Coronary artery (tissue), 2 donors: Measurements from ENCODE around the gene RYR1.
A peak's percentile ranks its signal among the peaks of the same experiment; 100 is the strongest.

ENCODE experiments used
- DNase-seq: peaks from one replicate; pipeline ENCODE4 v3.0.0-alpha.2; 2017; ENCODE audit warnings: low spot score
- H3K27ac ChIP-seq, 2 donors: fragments of 200-600 bp; sonication (generic); one replicate each; pipeline ENCODE4 v1.5.1; 2016 to 2019
- H3K4me3 ChIP-seq: fragments of 200-600 bp; sonication (generic); 2 replicates; pipeline ENCODE4 v1.5.1; 2016; ENCODE audit warnings: mild to moderate bottlenecking, moderate library complexity
- TF ChIP-seq, protein P1 (sequence below): fragments of 200-600 bp; sonication (generic); IDR thresholded peaks from one replicate; pipeline ENCODE4 v1.5.1; 2019; ENCODE audit warnings: antibody characterized with exemption

Gene RYR1

GRCh38 chr19:38528931-38529330, 95.4 kb downstream of the RYR1 start:
- TF ChIP-seq, protein P1, sequence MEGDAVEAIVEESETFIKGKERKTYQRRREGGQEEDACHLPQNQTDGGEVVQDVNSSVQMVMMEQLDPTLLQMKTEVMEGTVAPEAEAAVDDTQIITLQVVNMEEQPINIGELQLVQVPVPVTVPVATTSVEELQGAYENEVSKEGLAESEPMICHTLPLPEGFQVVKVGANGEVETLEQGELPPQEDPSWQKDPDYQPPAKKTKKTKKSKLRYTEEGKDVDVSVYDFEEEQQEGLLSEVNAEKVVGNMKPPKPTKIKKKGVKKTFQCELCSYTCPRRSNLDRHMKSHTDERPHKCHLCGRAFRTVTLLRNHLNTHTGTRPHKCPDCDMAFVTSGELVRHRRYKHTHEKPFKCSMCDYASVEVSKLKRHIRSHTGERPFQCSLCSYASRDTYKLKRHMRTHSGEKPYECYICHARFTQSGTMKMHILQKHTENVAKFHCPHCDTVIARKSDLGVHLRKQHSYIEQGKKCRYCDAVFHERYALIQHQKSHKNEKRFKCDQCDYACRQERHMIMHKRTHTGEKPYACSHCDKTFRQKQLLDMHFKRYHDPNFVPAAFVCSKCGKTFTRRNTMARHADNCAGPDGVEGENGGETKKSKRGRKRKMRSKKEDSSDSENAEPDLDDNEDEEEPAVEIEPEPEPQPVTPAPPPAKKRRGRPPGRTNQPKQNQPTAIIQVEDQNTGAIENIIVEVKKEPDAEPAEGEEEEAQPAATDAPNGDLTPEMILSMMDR: no peak
- Histone ChIP-seq H3K4me3 (no peak overlapping the region), H3K27ac (no peak overlapping the region)
- no peak for DNase-seq

DNA sequence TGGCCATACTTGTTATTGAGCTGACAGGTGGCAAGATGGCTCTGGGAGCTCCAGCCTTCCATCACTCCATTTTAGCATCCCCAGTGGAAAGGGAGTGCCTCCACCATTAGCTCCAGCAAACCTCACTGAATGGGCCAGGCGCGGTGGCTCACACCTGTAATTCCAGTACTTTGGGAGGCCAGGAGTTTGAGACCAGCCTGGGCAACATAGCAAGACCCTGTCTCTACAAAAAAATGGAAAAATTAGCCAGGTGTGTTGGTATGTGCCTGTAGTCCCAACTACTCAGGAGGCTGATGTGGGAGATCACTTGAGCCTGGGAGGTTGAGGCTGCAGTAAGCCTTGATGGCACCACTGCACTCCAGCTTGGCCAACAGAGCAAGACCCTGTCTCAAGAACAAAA, 98.0 kb downstream of the RYR1 start:
- Histone ChIP-seq H3K27ac (no peak overlapping the region), H3K4me3 (no peak overlapping the region)
- no peak for DNase-seq
- TF ChIP-seq, protein P1: no peak

GRCh38 chr19:38532939-38533338, 99.4 kb downstream of the RYR1 start:
- TF ChIP-seq, protein P1: no peak
- DNase-seq: no peak
- H3K27ac ChIP-seq: no peak overlapping the region
- no peak overlapping the region for H3K4me3 ChIP-seq

DNA sequence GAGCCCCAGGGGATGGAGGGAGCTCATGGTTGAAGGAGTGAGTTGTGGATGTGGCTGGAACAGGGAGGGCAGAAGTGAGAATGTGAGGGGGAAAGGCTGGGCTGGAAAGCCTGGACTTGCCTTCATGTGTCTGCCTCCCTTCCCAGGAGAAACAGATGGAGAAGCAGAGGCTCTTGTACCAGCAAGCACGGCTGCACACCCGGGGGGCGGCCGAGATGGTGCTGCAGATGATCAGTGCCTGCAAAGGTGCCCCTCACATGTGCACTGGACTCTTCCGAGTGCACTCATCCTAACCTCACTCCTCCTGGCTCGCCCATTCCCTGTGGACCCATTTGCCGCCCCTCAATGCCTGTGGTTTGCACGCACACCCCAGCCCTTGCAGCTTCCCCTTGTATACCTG, 101.1 kb downstream of the RYR1 start:
- DNase-seq: no peak
- no peak overlapping the region for H3K4me3 ChIP-seq
- H3K27ac ChIP-seq: no peak overlapping the region
- TF ChIP-seq, protein P1: no peak

GRCh38 chr19:38535212-38535611, 101.7 kb downstream of the RYR1 start:
- TF ChIP-seq, protein P1: no peak
- no peak overlapping the region for H3K27ac ChIP-seq

DNA sequence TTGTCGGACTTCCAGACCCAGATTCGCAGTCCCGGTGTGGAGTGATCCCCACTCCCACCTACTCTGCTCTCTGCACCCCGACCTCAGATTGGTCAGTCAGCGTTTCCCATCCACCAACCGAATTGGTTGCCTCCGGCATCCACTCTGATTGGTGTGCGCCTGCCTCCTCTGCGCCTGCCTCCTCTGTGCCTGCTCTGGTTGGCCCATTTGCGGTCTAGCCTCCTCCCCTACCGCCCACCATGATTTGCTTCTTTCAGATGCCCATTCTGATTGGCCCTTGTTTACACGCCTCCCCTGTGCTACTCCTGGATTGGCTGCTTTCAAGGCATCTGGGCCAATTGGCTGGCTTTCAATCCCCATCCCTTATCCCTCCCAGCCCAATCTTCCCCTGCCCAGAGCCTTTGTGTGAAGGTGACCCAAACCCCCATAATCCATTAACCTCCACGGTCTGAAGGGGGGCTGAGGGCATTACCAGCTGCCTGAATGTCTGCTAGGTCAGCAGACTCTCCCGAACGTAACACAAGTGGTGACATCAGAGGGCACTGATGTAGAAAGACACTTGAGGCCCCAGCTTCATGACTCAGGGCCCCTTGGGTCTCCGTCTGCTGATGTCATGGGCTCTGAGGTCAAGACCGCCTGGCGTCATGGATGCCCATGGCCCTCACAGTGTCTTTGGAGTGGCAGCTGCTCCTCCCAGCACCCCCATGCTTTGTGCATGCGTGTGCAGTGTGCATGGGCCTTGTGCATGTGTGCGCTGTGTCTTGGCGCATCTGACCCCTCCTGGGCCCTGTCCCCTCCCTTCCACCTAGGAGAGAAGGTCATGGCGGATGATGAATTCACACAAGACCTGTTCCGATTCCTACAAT, 103.8 kb downstream of the RYR1 start:
- no peak overlapping the region for H3K4me3 ChIP-seq
- peak overlapping the region in 1 of 2 donors; percentile 0 for H3K27ac ChIP-seq
- DNase-seq: no peak
- TF ChIP-seq, protein P1: no peak

More at GRCh38 chr19:38535212-38535611, 101.7 kb downstream of the RYR1 start:
- no peak for DNase-seq
- H3K4me3 ChIP-seq: no peak overlapping the region

- peak overlapping the region; percentile 0 to 27 for H3K27ac ChIP-seq
- TF ChIP-seq, protein P1: no peak
- H3K4me3 ChIP-seq: no peak overlapping the region
- DNase-seq: no peak
Measured at GRCh38 chr19:38538386-38538785, 104.9 kb downstream of the RYR1 start.
